OCI-LY7 (cell line): ENCODE measurements around the gene ZMYND8. TPM values are rescaled to one million over a fixed set of nuclear protein-coding genes. Genes with fewer than 3 reads are reported as not detected.
"Not testable (repeated sequence)": the region's sequence is repeated elsewhere in the genome, so short reads cannot be mapped to it uniquely, and the experiment has no call there.

Source experiments
- BruUV-seq: library from RNA; stranded (reverse); fragments of 400-500 nt; replicated peaks from 2 replicates; lab custom pipeline; 2021; lab: Mats Ljungman, UMichigan
- CTCF ChIA-PET: fragments of 300-600 bp; sonication (Branson Sonifier 250); formaldehyde crosslinking; loops from one replicate; lab custom pipeline; 2022; ENCODE audit warnings: antibody characterized with exemption; ENCODE audit not compliant: unreplicated experiment; lab: Charles Lee
- POLR2A ChIA-PET: fragments of 300-600 bp; sonication (Branson Sonifier 250); formaldehyde crosslinking; loops from one replicate; lab custom pipeline; 2022; ENCODE audit warnings: antibody characterized with exemption; lab: Charles Lee
- DNase-seq: peaks from one replicate; pipeline ENCODE4 v3.0.0-alpha.2; 2015; ENCODE audit warnings: low spot score
- H2AFZ ChIP-seq: fragments of 200-600 bp; sonication (generic), shearing (Covaris generic); 2 replicates; pipeline ENCODE4 v1.6.1; 2014; ENCODE audit warnings: mild to moderate bottlenecking, antibody characterized with exemption, low read length, moderate library complexity
- H3K27ac ChIP-seq: fragments of 200-600 bp; sonication (generic); 2 replicates; pipeline ENCODE4 v1.5.1; 2014; ENCODE audit warnings: mixed run types, low read depth, mild to moderate bottlenecking, moderate library complexity, low read length, inconsistent platforms; ENCODE audit not compliant: poor library complexity, severe bottlenecking
- H3K36me3 ChIP-seq: fragments of 200-600 bp; sonication (generic); 2 replicates; pipeline ENCODE4 v1.6.1; 2014; ENCODE audit warnings: mild to moderate bottlenecking, antibody characterized with exemption, low read length, moderate library complexity, mixed read lengths; ENCODE audit not compliant: insufficient read depth
- H3K4me1 ChIP-seq: fragments of 200-600 bp; sonication (generic); 2 replicates; pipeline ENCODE4 v1.5.1; 2014; ENCODE audit warnings: mild to moderate bottlenecking, low read length; ENCODE audit not compliant: insufficient read depth, poor library complexity, severe bottlenecking
- H3K4me2 ChIP-seq: fragments of 200-600 bp; sonication (generic); 2 replicates; pipeline ENCODE4 v1.6.1; 2014; ENCODE audit warnings: mild to moderate bottlenecking, low read length
- H3K4me3 ChIP-seq: fragments of 200-600 bp; sonication (generic); 2 replicates; pipeline ENCODE4 v1.5.1; 2014; ENCODE audit warnings: mild to moderate bottlenecking, low read depth, low read length; ENCODE audit not compliant: poor library complexity, severe bottlenecking
- H3K79me2 ChIP-seq: fragments of 200-600 bp; sonication (generic); 2 replicates; pipeline ENCODE4 v1.6.1; 2016; ENCODE audit warnings: low read depth, mild to moderate bottlenecking, low read length, moderate library complexity, mixed read lengths; ENCODE audit not compliant: insufficient read depth
- H3K9me2 ChIP-seq: fragments of 200-600 bp; sonication (generic); 2 replicates; pipeline ENCODE4 v1.6.1; 2016; ENCODE audit warnings: mild to moderate bottlenecking, low read length, mixed read lengths; ENCODE audit not compliant: insufficient read depth
- H3K9me3 ChIP-seq: fragments of 200-600 bp; sonication (generic); 2 replicates; pipeline ENCODE4 v1.6.1; 2014; ENCODE audit warnings: mild to moderate bottlenecking, mixed run types, low read length, mixed read lengths
- H4K20me1 ChIP-seq: fragments of 200-600 bp; sonication (generic); 2 replicates; pipeline ENCODE4 v1.6.1; 2014; ENCODE audit warnings: mild to moderate bottlenecking, antibody characterized with exemption, low read length, moderate library complexity, mixed read lengths; ENCODE audit not compliant: insufficient read depth
- CTCF ChIP-seq: fragments of 200-600 bp; sonication (generic); conservative IDR thresholded peaks from 2 replicates; pipeline ENCODE4 v1.5.1; 2014; ENCODE audit warnings: mild to moderate bottlenecking, antibody characterized with exemption, low read length, moderate library complexity, mixed read lengths
- EZH2phosphoT487 ChIP-seq: fragments of 200-600 bp; sonication (generic); IDR thresholded peaks from 2 replicates; pipeline ENCODE4 v1.6.1; 2018; ENCODE audit warnings: low read depth, borderline replicate concordance, mild to moderate bottlenecking, mixed run types, antibody characterized with exemption, low read length, moderate library complexity, mixed read lengths
- intact Hi-C: fragments of 100-400 bp; cut with micrococcal nuclease; formaldehyde crosslinking; loops from one replicate; pipeline ENCODE4 v1.10.0; 2022; ENCODE audit not compliant: unreplicated experiment
- total RNA-seq, 2 experiments: library from RNA; depleted of rRNA in 1 of 2; stranded (reverse); fragments of >200 nt in 1 of 2; shearing (Covaris generic) in 1 of 2; gene quantifications; 2 replicates each; pipeline ENCODE4 v1.2.3, GENCODE V29; 2014 to 2022

The ZMYND8 gene
- total RNA-seq, 2 experiments from 2014 or later: 30.4 to 69.1 TPM

GRCh38 chr20:47246061-47246777 is 110.3 kb downstream of the ZMYND8 start:
- POLR2A ChIA-PET: no interaction called here
- no peak for DNase-seq
- Histone ChIP-seq H3K4me3 (no peak overlapping the region), H3K4me2 (no peak overlapping the region), H3K9me3 (no peaks in the 10 kb centered on the region), H3K4me1 (peaks cover 6% of the 10 kb centered on the region), H2AFZ (no peak overlapping the region), H4K20me1 (no peaks in the 10 kb centered on the region), H3K79me2 (peaks cover 6% of the 10 kb centered on the region; the same call in 1 of the 2 replicates), H3K27ac (no peak overlapping the region), H3K9me2 (no peaks in the 10 kb centered on the region), H3K36me3 (peaks cover 98% of the 10 kb centered on the region)
- CTCF ChIA-PET: no interaction called here
- no TSS peak for BruUV-seq
- TF ChIP-seq CTCF: no peak
- TF ChIP-seq EZH2phosphoT487: no peak
- intact Hi-C loops: no loop called here

- H3K4me3 ChIP-seq, H3K4me1 ChIP-seq, H3K9me2 ChIP-seq, H3K9me3 ChIP-seq, intact Hi-C loops, H3K79me2 ChIP-seq, H3K27ac ChIP-seq, DNase-seq, CTCF ChIA-PET, H2AFZ ChIP-seq, BruUV-seq, H4K20me1 ChIP-seq, H3K4me2 ChIP-seq, POLR2A ChIA-PET: not testable (repeated sequence)
- H3K36me3 ChIP-seq: peaks cover 92% of the 10 kb centered on the region
Measured at GRCh38 chr20:47245166-47245565, 111.3 kb downstream of the ZMYND8 start.

- Histone ChIP-seq H3K9me2 (no peaks in the 10 kb centered on the region), H2AFZ (no peak overlapping the region), H3K4me2 (no peak overlapping the region), H3K36me3 (peaks cover 92% of the 10 kb centered on the region), H3K4me3 (no peak overlapping the region), H3K79me2 (peaks cover 6% of the 10 kb centered on the region; the same call in 1 of the 2 replicates), H3K27ac (no peak overlapping the region), H3K9me3 (no peaks in the 10 kb centered on the region), H4K20me1 (no peaks in the 10 kb centered on the region), H3K4me1 (peaks cover 6% of the 10 kb centered on the region)
- no TSS peak for BruUV-seq
- CTCF ChIA-PET: no interaction called here
- no peak for DNase-seq
- intact Hi-C loops: no loop called here
- no peak for TF ChIP-seq EZH2phosphoT487
- TF ChIP-seq CTCF: no peak
- POLR2A ChIA-PET: no interaction called here
Measured at GRCh38 chr20:47244451-47244850, 112.0 kb downstream of the ZMYND8 start.
